Epithelial cell of esophagus (primary cell): ENCODE results near the gene C2orf68.

Source experiments
- DNase-seq: peaks from one replicate; pipeline ENCODE4 v3.0.0; 2010; ENCODE audit warnings: low read depth
- H3K4me3 ChIP-seq: 2 replicates; pipeline ENCODE4 v1.5.1; 2011; ENCODE audit warnings: mild to moderate bottlenecking, low read length, control low read depth
- CTCF ChIP-seq: IDR thresholded peaks from 2 replicates; pipeline ENCODE4 v1.5.1; 2011; ENCODE audit warnings: low read depth, mild to moderate bottlenecking, low read length, control low read depth, inconsistent platforms; ENCODE audit not compliant: insufficient read depth; ENCODE audit errors: missing control alignments

C2orf68 gene

GRCh38 chr2:85601771-85602475 is 9.9 kb downstream of the C2orf68 start:
- H3K4me3 ChIP-seq, result peak overlapping the region; percentile 73
- DNase-seq, result peak; percentile 55
- no peak for TF ChIP-seq CTCF

- DNase-seq, result no peak
- TF ChIP-seq CTCF, result no peak
- H3K4me3 ChIP-seq, result peak overlapping the region; percentile 73
Measured at GRCh38 chr2:85600951-85601770, 10.7 kb downstream of the C2orf68 start.

DNA sequence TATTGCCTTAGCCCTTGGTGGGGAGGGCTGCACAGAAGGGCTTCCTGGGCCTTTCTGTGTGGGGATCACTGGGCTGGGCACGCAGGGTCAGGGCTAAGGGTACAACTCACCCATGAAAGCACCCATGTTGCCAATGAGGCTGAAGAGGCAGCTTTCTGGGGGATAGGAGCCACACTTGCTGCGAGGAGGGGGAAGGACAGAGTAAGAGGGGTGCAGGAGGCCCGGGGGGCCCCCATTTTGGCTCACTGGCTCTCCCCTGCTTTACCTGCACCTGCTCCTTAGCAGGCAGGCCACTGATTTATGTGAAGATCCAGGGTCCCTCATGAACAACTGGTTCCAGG is 11.7 kb downstream of the C2orf68 start:
- TF ChIP-seq CTCF, result no peak
- no peak overlapping the region for H3K4me3 ChIP-seq

DNA sequence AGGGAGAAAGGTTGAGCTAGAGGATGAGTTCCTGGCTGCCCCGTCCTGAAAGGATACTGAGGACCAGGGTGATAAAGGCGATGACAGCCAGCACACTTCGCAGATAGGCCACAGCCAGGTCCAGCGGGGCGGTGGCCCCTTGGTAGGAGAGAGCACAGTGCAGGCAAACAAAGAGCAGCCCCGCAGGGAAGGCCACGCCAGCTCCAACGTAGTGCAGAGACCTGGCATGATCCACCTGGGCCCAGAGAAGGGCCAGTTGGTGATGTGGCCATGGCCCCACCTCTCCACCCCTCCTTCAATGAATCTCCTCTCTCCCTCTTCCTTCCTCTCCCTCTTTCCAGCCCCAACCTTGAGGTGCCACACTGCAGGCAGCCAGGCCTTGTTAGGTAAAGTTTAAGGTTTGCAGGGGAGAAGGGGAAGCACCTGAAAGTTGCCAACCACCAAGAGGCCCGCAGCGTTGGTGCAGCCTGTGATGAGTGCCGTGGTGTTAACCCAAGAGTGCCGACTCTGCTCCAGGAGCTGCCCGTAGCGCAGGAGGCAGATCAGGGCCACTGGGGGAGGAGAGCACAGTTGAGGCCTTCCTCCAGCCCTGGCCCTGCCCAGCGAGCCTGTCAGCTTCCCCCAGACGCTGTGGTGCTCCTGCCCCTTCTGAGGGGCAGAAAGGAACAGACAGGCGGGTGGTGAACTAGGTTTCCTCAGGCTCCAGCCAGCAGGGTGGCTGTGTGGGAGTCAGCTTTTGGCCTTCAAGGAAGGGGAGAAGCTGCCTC is 12.2 kb downstream of the C2orf68 start:
- TF ChIP-seq CTCF, result no peak

More for the DNA sequence above, 11.7 kb downstream of the C2orf68 start:
- DNase-seq, result no peak

GRCh38 chr2:85598594-85599340 is 13.1 kb downstream of the C2orf68 start:
- no peak overlapping the region for H3K4me3 ChIP-seq
- no peak for TF ChIP-seq CTCF
- DNase-seq, result no peak

More for the DNA sequence above, 12.2 kb downstream of the C2orf68 start:
- DNase-seq, result no peak
- no peak overlapping the region for H3K4me3 ChIP-seq

- no peak for DNase-seq
- TF ChIP-seq CTCF, result no peak
- no peak overlapping the region for H3K4me3 ChIP-seq
Measured at GRCh38 chr2:85597241-85597640, 14.6 kb downstream of the C2orf68 start.
